Vagina (tissue), 2 donors: ENCODE results near the gene RIPOR3.

Experiments
- POLR2AphosphoS5 ChIP-seq, 2 donors: sonication (generic); formaldehyde crosslinking; IDR thresholded peaks; one replicate each; pipeline ENCODE4 v1.9.0; 2017; ENCODE audit warnings: antibody characterized with exemption in 2 of 2, mild to moderate bottlenecking in 2 of 2, low read depth in 1 of 2; ENCODE audit not compliant: insufficient read depth in 1 of 2
- TF ChIP-seq, protein P1 (sequence below), 3 experiments: fragments of 450-650 bp in 2 of 3; fragments of 200-600 bp in 1 of 3; sonication (generic) in 1 of 3; IDR thresholded peaks; one replicate each; pipeline ENCODE4 v1.5.1; 2017 to 2019; ENCODE audit warnings: antibody characterized with exemption in 3 of 3, mild to moderate bottlenecking in 2 of 3, moderate library complexity in 2 of 3

DNA sequence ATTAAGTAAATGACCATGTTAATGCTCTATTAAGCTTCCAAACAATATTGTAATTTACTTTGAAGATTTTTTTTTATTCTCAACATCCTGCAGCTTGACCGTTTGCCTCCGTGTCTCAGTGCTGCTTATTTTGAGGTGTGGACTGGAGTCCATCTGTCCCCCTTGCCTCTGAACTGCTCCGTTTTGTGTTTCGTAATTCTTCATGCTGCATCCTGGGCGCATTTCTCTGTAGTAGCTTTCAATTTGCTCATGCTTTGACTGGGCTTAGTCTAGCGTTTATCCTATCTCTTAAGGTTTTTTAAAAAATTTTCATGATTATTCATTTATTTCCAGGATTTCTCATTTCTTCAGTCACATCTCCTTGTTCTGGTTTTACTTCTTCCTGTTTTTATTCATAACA, 143.4 kb downstream of the RIPOR3 start:
- no peak for TF ChIP-seq POLR2AphosphoS5 (IDR thresholded peaks at IDR 0.05; ENCODE audit: insufficient read depth in 1 of 2, low read depth in 1 of 2)
- TF ChIP-seq, protein P1, sequence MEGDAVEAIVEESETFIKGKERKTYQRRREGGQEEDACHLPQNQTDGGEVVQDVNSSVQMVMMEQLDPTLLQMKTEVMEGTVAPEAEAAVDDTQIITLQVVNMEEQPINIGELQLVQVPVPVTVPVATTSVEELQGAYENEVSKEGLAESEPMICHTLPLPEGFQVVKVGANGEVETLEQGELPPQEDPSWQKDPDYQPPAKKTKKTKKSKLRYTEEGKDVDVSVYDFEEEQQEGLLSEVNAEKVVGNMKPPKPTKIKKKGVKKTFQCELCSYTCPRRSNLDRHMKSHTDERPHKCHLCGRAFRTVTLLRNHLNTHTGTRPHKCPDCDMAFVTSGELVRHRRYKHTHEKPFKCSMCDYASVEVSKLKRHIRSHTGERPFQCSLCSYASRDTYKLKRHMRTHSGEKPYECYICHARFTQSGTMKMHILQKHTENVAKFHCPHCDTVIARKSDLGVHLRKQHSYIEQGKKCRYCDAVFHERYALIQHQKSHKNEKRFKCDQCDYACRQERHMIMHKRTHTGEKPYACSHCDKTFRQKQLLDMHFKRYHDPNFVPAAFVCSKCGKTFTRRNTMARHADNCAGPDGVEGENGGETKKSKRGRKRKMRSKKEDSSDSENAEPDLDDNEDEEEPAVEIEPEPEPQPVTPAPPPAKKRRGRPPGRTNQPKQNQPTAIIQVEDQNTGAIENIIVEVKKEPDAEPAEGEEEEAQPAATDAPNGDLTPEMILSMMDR (IDR thresholded peaks at IDR 0.05) = no peak
